B cell (primary cell): ENCODE measurements around the gene CNTNAP2. TPM values are rescaled to one million over a fixed set of nuclear protein-coding genes. Genes with fewer than 3 reads are reported as not detected.

ENCODE experiments used
- ATAC-seq: fragments of 200-7000 bp; cut with Tn5 transposase; one replicate; pipeline ENCODE4 v1.10.0; 2021; ENCODE audit warnings: low read depth, mild to moderate bottlenecking, moderate number of reproducible peaks, moderate library complexity
- CTCF ChIA-PET: fragments of 350-600 bp; sonication (Branson Sonifier 250); formaldehyde crosslinking; loops from one replicate; lab custom pipeline; 2021; ENCODE audit warnings: antibody characterized with exemption, inconsistent platforms; lab: Charles Lee
- POLR2A ChIA-PET: fragments of 350-600 bp; sonication (Branson Sonifier 250); formaldehyde crosslinking; loops from one replicate; lab custom pipeline; 2021; ENCODE audit warnings: antibody characterized with exemption; lab: Charles Lee
- DNase-seq: peaks from one replicate; pipeline ENCODE4 v3.0.0; 2013
- H2AFZ ChIP-seq: 2 replicates; pipeline ENCODE4 v1.6.1; 2012; ENCODE audit warnings: mild to moderate bottlenecking, low read depth, low read length; ENCODE audit not compliant: insufficient read depth, poor library complexity, severe bottlenecking
- H3K27ac ChIP-seq, 2 donors: 1 replicate in 1 of 2; 2 replicates in 1 of 2; pipeline ENCODE4 v1.5.1; 2012 to 2013; ENCODE audit warnings: low read length in 2 of 2, mild to moderate bottlenecking in 2 of 2, moderate library complexity in 1 of 2
- H3K27me3 ChIP-seq, 4 experiments: fragments of 200-600 bp in 1 of 4; sonication (generic) in 1 of 4; replicated peaks in 1 of 4; 1 replicate in 2 of 4; 2 replicates in 2 of 4; pipeline versions ENCODE4 v1.6.1 to v1.7.0; 2013 to 2016; ENCODE audit warnings: low read length in 3 of 4, mild to moderate bottlenecking in 2 of 4, mixed read lengths in 1 of 4, moderate library complexity in 1 of 4; ENCODE audit not compliant: insufficient read depth in 4 of 4, control insufficient read depth in 3 of 4; ENCODE audit errors: control extremely low read depth in 1 of 4
- H3K36me3 ChIP-seq, 2 experiments: replicated peaks in 1 of 2; 1 replicate in 1 of 2; 2 replicates in 1 of 2; pipeline versions ENCODE4 v1.6.1 to v1.7.1; 2013; ENCODE audit warnings: low read length in 1 of 2; ENCODE audit not compliant: insufficient read depth in 2 of 2, control insufficient read depth in 1 of 2; ENCODE audit errors: control extremely low read depth in 1 of 2, extremely low read depth in 1 of 2
- H3K4me1 ChIP-seq, 2 donors: fragments of 200-600 bp in 1 of 2; sonication (generic) in 1 of 2; 1 replicate in 1 of 2; 2 replicates in 1 of 2; pipeline versions ENCODE4 v1.5.1 to v1.6.1; 2013 to 2017; ENCODE audit warnings: low read length in 2 of 2; ENCODE audit not compliant: control insufficient read depth in 2 of 2, insufficient read depth in 2 of 2
- H3K4me2 ChIP-seq: replicated peaks from 2 replicates; pipeline ENCODE3; 2012; ENCODE audit warnings: mild to moderate bottlenecking, low read depth, low read length; ENCODE audit not compliant: poor library complexity, severe bottlenecking
- H3K4me3 ChIP-seq, 5 experiments: fragments of 200-600 bp in 1 of 5; sonication (generic) in 1 of 5; 1 replicate in 3 of 5; 2 replicates in 2 of 5; pipeline versions ENCODE4 v1.5.1 to v1.7.0; 2011 to 2016; ENCODE audit warnings: low read length in 4 of 5, mild to moderate bottlenecking in 4 of 5, low read depth in 2 of 5, control low read depth in 1 of 5, moderate library complexity in 1 of 5; ENCODE audit not compliant: insufficient read depth in 1 of 5; ENCODE audit errors: control extremely low read depth in 1 of 5, extremely low read depth in 1 of 5
- H3K79me2 ChIP-seq: fragments of 200-600 bp; sonication (generic); one replicate; pipeline ENCODE4 v1.6.0; 2016; ENCODE audit warnings: low read length; ENCODE audit not compliant: control insufficient read depth, insufficient read depth
- H3K9ac ChIP-seq: fragments of 200-600 bp; sonication (generic); 2 replicates; pipeline ENCODE4 v1.6.1; 2017; ENCODE audit warnings: mild to moderate bottlenecking, low read length, moderate library complexity
- H3K9me3 ChIP-seq, 3 donors: one replicate each; pipeline versions ENCODE4 v1.6.1 to v1.7.1; 2013; ENCODE audit warnings: low read length in 2 of 3; ENCODE audit not compliant: control insufficient read depth in 2 of 3, insufficient read depth in 1 of 3; ENCODE audit errors: control extremely low read depth in 1 of 3
- H4K20me1 ChIP-seq: 2 replicates; pipeline ENCODE4 v1.6.0; 2012; ENCODE audit warnings: mild to moderate bottlenecking, low read length; ENCODE audit not compliant: insufficient read depth, control insufficient read depth, poor library complexity, severe bottlenecking
- H3K27ac Mint-ChIP-seq: one replicate; pipeline ENCODE4 v1.8.0; 2021; ENCODE audit warnings: mixed read lengths
- H3K27me3 Mint-ChIP-seq: one replicate; pipeline ENCODE4 v1.8.0; 2021; ENCODE audit warnings: mixed read lengths
- H3K4me1 Mint-ChIP-seq: one replicate; pipeline ENCODE4 v1.8.0; 2021; ENCODE audit warnings: mixed read lengths
- H3K4me3 Mint-ChIP-seq: one replicate; pipeline ENCODE4 v1.8.0; 2021; ENCODE audit warnings: mixed read lengths
- H3K9me3 Mint-ChIP-seq: one replicate; pipeline ENCODE4 v1.8.0; 2022; ENCODE audit warnings: mixed read lengths; ENCODE audit not compliant: insufficient read depth
- EZH2 ChIP-seq: IDR thresholded peaks from 2 replicates; pipeline ENCODE4 v1.6.1; 2012; ENCODE audit warnings: borderline replicate concordance, low read depth, mild to moderate bottlenecking, moderate library complexity, low read length; ENCODE audit not compliant: insufficient read depth, poor library complexity, severe bottlenecking
- WGBS: methylation state at CpG from one replicate; pipeline ENCODE4 v1.1.5; 2013; ENCODE audit warnings: missing lambda C conversion rate; ENCODE audit not compliant: insufficient coverage; 5-methylcytosine and 5-hydroxymethylcytosine counted together
- intact Hi-C: fragments of 100-400 bp; cut with micrococcal nuclease; formaldehyde crosslinking; loops from one replicate; pipeline ENCODE4 v1.10.0; 2022
- polyA plus RNA-seq: library from polyadenylated mRNA; depleted of rRNA; stranded (reverse); fragments of >200 nt; gene quantifications from 2 replicates; pipeline ENCODE4 v1.2.3, GENCODE V29; 2012
- total RNA-seq, 2 donors: library from RNA; stranded (reverse); fragments of 120-200 nt in 1 of 2; gene quantifications; 1 replicate in 1 of 2; 2 replicates in 1 of 2; pipeline versions ENCODE4 v1.2.3 to v1.2.4, GENCODE V29; 2013 to 2022
- TF ChIP-seq, protein P1 (sequence below): fragments of 200-600 bp; IDR thresholded peaks from one replicate; pipeline ENCODE4 v1.8.0; 2022; ENCODE audit warnings: antibody characterized with exemption, mild to moderate bottlenecking

The CNTNAP2 gene
- total and polyA plus RNA-seq, 2 donors (not counting 1 experiment from before 2014, with no cell fraction given): 7.4 to 16.6 TPM

DNA sequence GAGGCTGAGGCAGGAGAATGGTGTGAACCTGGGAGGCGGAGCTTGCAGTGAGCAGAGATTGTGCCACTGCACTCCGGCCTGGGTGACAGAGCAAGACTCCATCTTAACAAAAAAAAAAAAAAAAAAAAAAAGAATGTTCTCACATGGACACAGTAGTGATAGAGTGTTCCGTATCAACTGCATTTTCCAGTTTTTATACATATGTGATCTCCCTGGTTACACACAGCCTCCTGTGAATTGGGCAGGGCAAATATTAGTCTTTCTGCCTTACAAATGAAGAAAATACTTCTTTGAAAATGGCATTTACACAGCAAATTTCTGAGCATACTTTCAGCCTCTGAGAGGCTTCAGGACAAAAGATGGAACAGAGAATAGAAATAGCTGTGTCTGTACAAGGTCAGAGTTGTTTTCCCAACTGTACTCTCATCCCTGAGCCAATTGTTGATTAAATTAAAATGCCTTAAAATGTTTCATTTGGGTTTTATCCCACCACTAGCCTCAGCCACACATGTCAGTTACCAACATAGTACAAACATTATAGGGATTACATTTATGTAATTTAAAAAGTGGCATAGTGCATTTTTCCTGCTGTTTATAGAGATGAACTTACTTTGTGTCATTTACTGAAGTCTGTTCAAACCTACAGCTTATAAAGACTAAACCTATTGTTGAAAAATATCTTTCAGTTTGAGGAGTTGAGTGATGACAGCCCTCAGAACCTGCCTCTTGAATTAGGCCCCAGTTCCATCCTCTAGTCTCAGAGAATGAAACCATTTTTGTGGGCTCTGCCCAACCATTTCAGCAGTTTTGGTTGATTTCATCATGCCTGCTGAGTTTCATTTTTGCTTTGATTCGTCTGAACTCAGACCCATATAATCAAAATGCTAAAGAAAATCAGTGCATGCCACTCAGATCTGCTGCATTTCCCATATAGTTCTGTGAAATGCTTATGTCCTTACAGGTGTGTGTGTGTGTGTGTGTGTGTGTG, 1864.5 kb downstream of the CNTNAP2 start:
- CTCF ChIA-PET: no interaction called here
- H3K9me3 Mint-ChIP-seq: peaks cover 1% of the 10 kb centered on the region
- no peaks in the 10 kb centered on the region for H3K36me3 ChIP-seq
- no CpG with 5 or more reads among the region's 4 CpGs for WGBS
- TF ChIP-seq, protein P1, sequence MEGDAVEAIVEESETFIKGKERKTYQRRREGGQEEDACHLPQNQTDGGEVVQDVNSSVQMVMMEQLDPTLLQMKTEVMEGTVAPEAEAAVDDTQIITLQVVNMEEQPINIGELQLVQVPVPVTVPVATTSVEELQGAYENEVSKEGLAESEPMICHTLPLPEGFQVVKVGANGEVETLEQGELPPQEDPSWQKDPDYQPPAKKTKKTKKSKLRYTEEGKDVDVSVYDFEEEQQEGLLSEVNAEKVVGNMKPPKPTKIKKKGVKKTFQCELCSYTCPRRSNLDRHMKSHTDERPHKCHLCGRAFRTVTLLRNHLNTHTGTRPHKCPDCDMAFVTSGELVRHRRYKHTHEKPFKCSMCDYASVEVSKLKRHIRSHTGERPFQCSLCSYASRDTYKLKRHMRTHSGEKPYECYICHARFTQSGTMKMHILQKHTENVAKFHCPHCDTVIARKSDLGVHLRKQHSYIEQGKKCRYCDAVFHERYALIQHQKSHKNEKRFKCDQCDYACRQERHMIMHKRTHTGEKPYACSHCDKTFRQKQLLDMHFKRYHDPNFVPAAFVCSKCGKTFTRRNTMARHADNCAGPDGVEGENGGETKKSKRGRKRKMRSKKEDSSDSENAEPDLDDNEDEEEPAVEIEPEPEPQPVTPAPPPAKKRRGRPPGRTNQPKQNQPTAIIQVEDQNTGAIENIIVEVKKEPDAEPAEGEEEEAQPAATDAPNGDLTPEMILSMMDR: no peak
- no peak for TF ChIP-seq EZH2
- ATAC-seq: no peak
- H3K4me3 ChIP-seq: no peak overlapping the region
- no peak overlapping the region for H3K27ac Mint-ChIP-seq
- H3K4me1 ChIP-seq: no peaks in the 10 kb centered on the region
- H3K4me1 Mint-ChIP-seq: no peaks in the 10 kb centered on the region
- H3K9me3 ChIP-seq: no peaks in the 10 kb centered on the region
- no peak for DNase-seq
- H3K4me2 ChIP-seq: no peak overlapping the region
- H3K4me3 Mint-ChIP-seq: no peak overlapping the region
- no peaks in the 10 kb centered on the region for H3K27me3 Mint-ChIP-seq
- H3K79me2 ChIP-seq: no peaks in the 10 kb centered on the region
- no peak overlapping the region for H3K9ac ChIP-seq
- no peak overlapping the region for H2AFZ ChIP-seq
- H4K20me1 ChIP-seq: no peaks in the 10 kb centered on the region
- intact Hi-C loops: no loop called here
- POLR2A ChIA-PET: no interaction called here
- H3K27ac ChIP-seq: no peak overlapping the region
- H3K27me3 ChIP-seq: no peaks in the 10 kb centered on the region

DNA sequence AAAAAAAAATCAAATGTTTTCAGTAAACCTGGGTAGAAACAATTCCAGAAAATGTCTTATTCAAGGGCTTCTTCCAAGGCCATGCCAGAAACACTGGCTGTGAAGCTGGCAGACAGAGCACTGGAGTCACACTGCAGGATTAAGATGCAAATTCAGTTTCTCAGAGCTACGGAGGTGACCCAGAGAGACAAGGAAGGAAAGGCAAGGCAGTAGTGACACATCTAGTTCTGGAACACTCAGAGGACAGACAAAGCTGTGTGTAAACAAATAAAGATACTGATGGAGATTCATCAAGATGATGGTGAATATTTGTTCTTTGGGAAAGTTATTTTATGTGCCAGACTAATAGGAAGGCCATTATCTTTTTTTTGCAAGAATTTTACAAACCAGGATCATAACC, 1865.7 kb downstream of the CNTNAP2 start:
- Histone ChIP-seq H2AFZ (no peak overlapping the region), H3K4me3 (no peak overlapping the region), H3K27ac (no peak overlapping the region), H3K9me3 (no peaks in the 10 kb centered on the region), H3K4me1 (no peaks in the 10 kb centered on the region), H3K4me2 (no peak overlapping the region), H4K20me1 (no peaks in the 10 kb centered on the region), H3K79me2 (no peaks in the 10 kb centered on the region), H3K9ac (no peak overlapping the region), H3K36me3 (no peaks in the 10 kb centered on the region), H3K27me3 (no peaks in the 10 kb centered on the region)
- H3K4me1 Mint-ChIP-seq: no peaks in the 10 kb centered on the region
- no peak for TF ChIP-seq EZH2
- TF ChIP-seq, protein P1: no peak
- H3K27ac Mint-ChIP-seq: no peak overlapping the region
- H3K4me3 Mint-ChIP-seq: no peak overlapping the region
- peaks cover 1% of the 10 kb centered on the region for H3K9me3 Mint-ChIP-seq
- DNase-seq: no peak
- no peak for ATAC-seq
- CTCF ChIA-PET: no interaction called here
- H3K27me3 Mint-ChIP-seq: no peaks in the 10 kb centered on the region
- intact Hi-C loops: no loop called here
- 86% methylated on average over 1 of the region's 1 CpG for WGBS
- POLR2A ChIA-PET: no interaction called here
